Spinal cord (tissue), 10 donors: ENCODE measurements around the gene KIF13A. TPM values are rescaled to one million over a fixed set of nuclear protein-coding genes. Genes with fewer than 3 reads are reported as not detected.
A peak's percentile ranks its signal among the peaks of the same experiment; 100 is the strongest.

Experiments used
- DNase-seq, 6 donors: peaks; one replicate each; pipeline versions ENCODE4 v3.0.0 to v3.0.0-alpha.2; 2013 to 2015; ENCODE audit warnings: low spot score in 6 of 6, low read depth in 4 of 6
- H3K27ac ChIP-seq: one replicate; pipeline ENCODE4 v1.5.1; 2013; ENCODE audit warnings: low read depth, low read length, control low read depth
- H3K27me3 ChIP-seq: one replicate; pipeline ENCODE4 v1.6.1; 2013; ENCODE audit warnings: low read length; ENCODE audit not compliant: control insufficient read depth, insufficient read depth
- H3K36me3 ChIP-seq: one replicate; pipeline ENCODE4 v1.6.1; 2013; ENCODE audit warnings: low read length; ENCODE audit not compliant: control insufficient read depth, insufficient read depth
- H3K4me1 ChIP-seq: one replicate; pipeline ENCODE4 v1.6.1; 2013; ENCODE audit warnings: low read length; ENCODE audit not compliant: control insufficient read depth, insufficient read depth
- H3K4me3 ChIP-seq: one replicate; pipeline ENCODE4 v1.5.1; 2013; ENCODE audit warnings: low read depth, low read length, control low read depth
- H3K9me3 ChIP-seq: one replicate; pipeline ENCODE4 v1.6.1; 2013; ENCODE audit warnings: low read length; ENCODE audit not compliant: control insufficient read depth, insufficient read depth
- WGBS: methylation state at CpG from one replicate; pipeline ENCODE4 v1.1.5; 2013; ENCODE audit warnings: missing lambda C conversion rate; ENCODE audit not compliant: insufficient coverage; 5-methylcytosine and 5-hydroxymethylcytosine counted together
- polyA plus RNA-seq, 2 donors: library from polyadenylated mRNA; unstranded; fragments of 120-200 nt; gene quantifications; one replicate each; pipeline ENCODE4 v1.2.1, GENCODE V29; 2013; ENCODE audit not compliant: insufficient read length in 2 of 2
- small RNA-seq: library from RNA; depleted of rRNA; stranded (forward); fragments of <200 nt; gene quantifications from one replicate; pipeline ENCODE3, GENCODE V24; 2014; ENCODE audit warnings: low replicate concordance
- total RNA-seq, 2 donors: library from RNA; depleted of rRNA in 1 of 2; stranded (reverse); fragments of 120-200 nt in 1 of 2; fragments of >200 nt in 1 of 2; gene quantifications; one replicate each; pipeline versions ENCODE4 v1.2.3 to v1.2.4, GENCODE V29; 2013 to 2014
- donor health status: healthy.

KIF13A gene
- total and polyA plus RNA-seq, 4 donors = 30.5 to 50.8 (median 41.2) TPM

GRCh38 chr6:17714879-17715851, 272.3 kb downstream of the KIF13A start:
- WGBS = 90% methylated on average over 8 of the region's 10 CpGs
- Histone ChIP-seq H3K27me3 (no peaks in the 10 kb centered on the region), H3K4me3 (no peak overlapping the region), H3K4me1 (no peaks in the 10 kb centered on the region), H3K36me3 (no peaks in the 10 kb centered on the region), H3K9me3 (no peaks in the 10 kb centered on the region), H3K27ac (no peak overlapping the region)
- DNase-seq = no peak

GRCh38 chr6:17714177-17714576, 273.3 kb downstream of the KIF13A start:
- DNase-seq = no peak

GRCh38 chr6:17712576-17712975, 274.9 kb downstream of the KIF13A start:
- no peak overlapping the region for H3K4me3 ChIP-seq

More at GRCh38 chr6:17714177-17714576, 273.3 kb downstream of the KIF13A start:
- Histone ChIP-seq H3K4me1 (no peaks in the 10 kb centered on the region), H3K27ac (no peak overlapping the region), H3K36me3 (no peaks in the 10 kb centered on the region), H3K27me3 (no peaks in the 10 kb centered on the region), H3K4me3 (no peak overlapping the region), H3K9me3 (no peaks in the 10 kb centered on the region)

GRCh38 chr6:17710331-17710730, 277.1 kb downstream of the KIF13A start:
- no peaks in the 10 kb centered on the region for H3K9me3 ChIP-seq
- no CpG with 5 or more reads among the region's 3 CpGs for WGBS
- no peak for DNase-seq
- no peaks in the 10 kb centered on the region for H3K36me3 ChIP-seq
- H3K27me3 ChIP-seq = no peaks in the 10 kb centered on the region
- H3K4me3 ChIP-seq = no peak overlapping the region
- H3K4me1 ChIP-seq = no peaks in the 10 kb centered on the region
- H3K27ac ChIP-seq = no peak overlapping the region

More at GRCh38 chr6:17712576-17712975, 274.9 kb downstream of the KIF13A start:
- H3K27ac ChIP-seq = no peak overlapping the region
- WGBS = no CpG with 5 or more reads among the region's 1 CpG
- H3K9me3 ChIP-seq = no peaks in the 10 kb centered on the region
- no peaks in the 10 kb centered on the region for H3K4me1 ChIP-seq
- no peaks in the 10 kb centered on the region for H3K27me3 ChIP-seq
- no peak for DNase-seq
- H3K36me3 ChIP-seq = no peaks in the 10 kb centered on the region

GRCh38 chr6:17709476-17709875, 278.0 kb downstream of the KIF13A start:
- no CpG with 5 or more reads among the region's 2 CpGs for WGBS
- H3K27ac ChIP-seq = no peak overlapping the region
- no peak overlapping the region for H3K4me3 ChIP-seq
- H3K9me3 ChIP-seq = no peaks in the 10 kb centered on the region
- no peak for DNase-seq
- peaks cover 5% of the 10 kb centered on the region for H3K4me1 ChIP-seq
- H3K27me3 ChIP-seq = no peaks in the 10 kb centered on the region
- no peaks in the 10 kb centered on the region for H3K36me3 ChIP-seq

Small RNA genes within 50 kb of the gene (small RNA-seq; reads per million reads assigned to genes)
- gene RF00019 = not detected
- gene RNA5SP204 = 0.53 reads per million, percentile 58 among the genes with 10 or more reads in this experiment

Other genes with a start within 250 kb of the KIF13A start
- gene NHLRC1, start 135.0 kb upstream of the KIF13A start, total RNA-seq = 1 to 10 TPM; 2.4 to 3.5 TPM
- gene NHLRC1, start 135.0 kb upstream of the KIF13A start, polyA plus RNA-seq = 1 to 10 TPM; 2.7 to 3.5 TPM
- gene TPMT, start 167.4 kb upstream of the KIF13A start, total RNA-seq = 10 to 100 TPM; 14.5 to 17.9 TPM
- 10 to 100 TPM; 16.6 to 17.0 TPM for gene TPMT, start 167.4 kb upstream of the KIF13A start, polyA plus RNA-seq
- gene KDM1B, start 167.8 kb upstream of the KIF13A start, total RNA-seq = 10 to 100 TPM; 36.2 to 40.7 TPM
- 10 to 100 TPM; 29.2 to 31.4 TPM for gene KDM1B, start 167.8 kb upstream of the KIF13A start, polyA plus RNA-seq